Measurements from ENCODE around the gene TRAF3.

The TRAF3 gene

GRCh38 chr14:102909462-102909861, 132.2 kb downstream of the TRAF3 start:
- Histone ChIP-seq H3K4me2 (no peak overlapping the region), H3K27me3 (ENCODE audit: insufficient read depth, low read depth) (no peaks in the 10 kb centered on the region), H3K9ac (no peak overlapping the region), H3K27ac (no peak overlapping the region), H4K20me1 (ENCODE audit: insufficient read depth) (no peaks in the 10 kb centered on the region), H3K36me3 (ENCODE audit: insufficient read depth) (no peaks in the 10 kb centered on the region), H3K79me2 (ENCODE audit: insufficient read depth, low read depth) (no peaks in the 10 kb centered on the region), H3K4me3 (IDR thresholded peaks at IDR 0.05; ENCODE audit: insufficient read depth, low read depth, low read length) (no peak overlapping the region), H3K4me1 (ENCODE audit: low read depth, poor library complexity, severe bottlenecking) (no peaks in the 10 kb centered on the region), H2AFZ (ENCODE audit: low read depth) (no peak overlapping the region)
- no peak for TF ChIP-seq CTCF (conservative IDR thresholded peaks at IDR 0.05; ENCODE audit: low read depth, low read length)

- no peaks in the 10 kb centered on the region for H3K27me3 ChIP-seq (ENCODE audit: insufficient read depth, low read depth)
These were observed 132.7 kb downstream of the TRAF3 start for GRCh38 chr14:102909911-102910310.

GRCh38 chr14:102910442-102910841, 133.2 kb downstream of the TRAF3 start:
- Histone ChIP-seq H3K36me3 (ENCODE audit: insufficient read depth) (no peaks in the 10 kb centered on the region), H3K4me3 (IDR thresholded peaks at IDR 0.05; ENCODE audit: insufficient read depth, low read depth, low read length) (no peak overlapping the region), H3K27me3 (ENCODE audit: insufficient read depth, low read depth) (no peaks in the 10 kb centered on the region), H4K20me1 (ENCODE audit: insufficient read depth) (no peaks in the 10 kb centered on the region), H3K79me2 (ENCODE audit: insufficient read depth, low read depth) (no peaks in the 10 kb centered on the region), H2AFZ (ENCODE audit: low read depth) (no peak overlapping the region), H3K4me1 (ENCODE audit: low read depth, poor library complexity, severe bottlenecking) (peaks cover 4% of the 10 kb centered on the region), H3K4me2 (no peak overlapping the region), H3K9ac (no peak overlapping the region), H3K27ac (no peak overlapping the region)
- TF ChIP-seq CTCF (conservative IDR thresholded peaks at IDR 0.05; ENCODE audit: low read depth, low read length), result no peak

More at GRCh38 chr14:102909911-102910310, 132.7 kb downstream of the TRAF3 start:
- no peaks in the 10 kb centered on the region for H4K20me1 ChIP-seq (ENCODE audit: insufficient read depth)
- H3K79me2 ChIP-seq (ENCODE audit: insufficient read depth, low read depth), result no peaks in the 10 kb centered on the region
- H2AFZ ChIP-seq (ENCODE audit: low read depth), result no peak overlapping the region
- H3K36me3 ChIP-seq (ENCODE audit: insufficient read depth), result no peaks in the 10 kb centered on the region
- no peak overlapping the region for H3K4me3 ChIP-seq (IDR thresholded peaks at IDR 0.05; ENCODE audit: insufficient read depth, low read depth, low read length)
- H3K9ac ChIP-seq, result no peak overlapping the region
- peaks cover 1% of the 10 kb centered on the region for H3K4me1 ChIP-seq (ENCODE audit: low read depth, poor library complexity, severe bottlenecking)
- H3K4me2 ChIP-seq, result no peak overlapping the region
- no peak for TF ChIP-seq CTCF (conservative IDR thresholded peaks at IDR 0.05; ENCODE audit: low read depth, low read length)
- H3K27ac ChIP-seq, result no peak overlapping the region

GRCh38 chr14:102911541-102911951, 134.3 kb downstream of the TRAF3 start:
- no peak for TF ChIP-seq CTCF (conservative IDR thresholded peaks at IDR 0.05; ENCODE audit: low read depth, low read length)
- H3K36me3 ChIP-seq (ENCODE audit: insufficient read depth), result no peaks in the 10 kb centered on the region
- no peaks in the 10 kb centered on the region for H3K79me2 ChIP-seq (ENCODE audit: insufficient read depth, low read depth)
- no peak overlapping the region for H3K4me3 ChIP-seq (IDR thresholded peaks at IDR 0.05; ENCODE audit: insufficient read depth, low read depth, low read length)
- H3K27me3 ChIP-seq (ENCODE audit: insufficient read depth, low read depth), result no peaks in the 10 kb centered on the region
- no peak overlapping the region for H3K4me2 ChIP-seq
- no peaks in the 10 kb centered on the region for H4K20me1 ChIP-seq (ENCODE audit: insufficient read depth)
- no peak overlapping the region for H3K9ac ChIP-seq
- peaks cover 12% of the 10 kb centered on the region for H3K4me1 ChIP-seq (ENCODE audit: low read depth, poor library complexity, severe bottlenecking)
- H3K27ac ChIP-seq, result no peak overlapping the region
- no peak overlapping the region for H2AFZ ChIP-seq (ENCODE audit: low read depth)
